GM23338 (cell line): ENCODE measurements around the gene PANK1. TPM values are rescaled to one million over a fixed set of nuclear protein-coding genes. Genes with fewer than 3 reads are reported as not detected.
A peak's percentile ranks its signal among the peaks of the same experiment; 100 is the strongest.

Source experiments
- ATAC-seq: fragments of 200-7000 bp; cut with Tn5 transposase; 3 replicates; pipeline ENCODE4 v1.9.1; 2020
- DNase-seq: peaks from one replicate; pipeline ENCODE4 v3.0.0-alpha.2; 2015; ENCODE audit warnings: low spot score
- H2AFZ ChIP-seq: fragments of 200-600 bp; sonication (generic); 2 replicates; pipeline ENCODE4 v1.8.0; 2016; ENCODE audit warnings: antibody characterized with exemption, mild to moderate bottlenecking, moderate library complexity
- H3F3A ChIP-seq: fragments of 200-600 bp; sonication (generic); replicated peaks from 2 replicates; pipeline ENCODE4 v1.8.0; 2017; ENCODE audit warnings: antibody characterized with exemption, mixed run types, low read depth
- H3K27ac ChIP-seq: fragments of 200-600 bp; sonication (generic); 2 replicates; pipeline ENCODE4 v1.6.1; 2016; ENCODE audit warnings: low read depth
- H3K27me3 ChIP-seq: fragments of 200-600 bp; sonication (generic); 2 replicates; pipeline ENCODE4 v1.8.0; 2016; ENCODE audit warnings: mild to moderate bottlenecking, mixed run types, moderate library complexity; ENCODE audit not compliant: insufficient read depth
- H3K36me3 ChIP-seq: fragments of 200-600 bp; sonication (generic); 2 replicates; pipeline ENCODE4 v1.8.0; 2016; ENCODE audit warnings: mild to moderate bottlenecking; ENCODE audit not compliant: insufficient read depth
- H3K4me1 ChIP-seq: fragments of 200-600 bp; sonication (generic); 2 replicates; pipeline ENCODE4 v1.8.0; 2016; ENCODE audit warnings: mild to moderate bottlenecking, moderate library complexity; ENCODE audit not compliant: insufficient read depth
- H3K4me2 ChIP-seq: fragments of 200-600 bp; sonication (generic); 2 replicates; pipeline ENCODE4 v1.7.1; 2017; ENCODE audit warnings: mixed run types
- H3K4me3 ChIP-seq: fragments of 200-600 bp; sonication (generic); 2 replicates; pipeline ENCODE4 v1.6.1; 2016; ENCODE audit warnings: mixed run types
- H3K79me2 ChIP-seq: fragments of 200-600 bp; sonication (generic); replicated peaks from 2 replicates; pipeline ENCODE4 v1.8.0; 2017; ENCODE audit warnings: mild to moderate bottlenecking; ENCODE audit not compliant: insufficient read depth
- H3K9me2 ChIP-seq: fragments of 200-600 bp; sonication (generic); 2 replicates; pipeline ENCODE4 v1.8.0; 2017; ENCODE audit not compliant: insufficient read depth
- H4K20me1 ChIP-seq: fragments of 200-600 bp; sonication (generic); replicated peaks from 2 replicates; pipeline ENCODE4 v1.8.0; 2017; ENCODE audit warnings: mild to moderate bottlenecking; ENCODE audit not compliant: insufficient read depth
- H3K27ac Mint-ChIP-seq: 2 replicates; pipeline ENCODE4 v1.8.0; 2020; ENCODE audit warnings: inconsistent platforms, mild to moderate bottlenecking, moderate library complexity, mixed read lengths
- H3K27me3 Mint-ChIP-seq: 3 replicates; pipeline ENCODE4 v1.8.0; 2022; ENCODE audit warnings: low read depth, mild to moderate bottlenecking, moderate library complexity, mixed read lengths, inconsistent platforms; ENCODE audit not compliant: insufficient read depth, poor library complexity
- H3K36me3 Mint-ChIP-seq: 3 replicates; pipeline ENCODE4 v1.8.0; 2021; ENCODE audit warnings: low read depth, mild to moderate bottlenecking, inconsistent platforms, moderate library complexity, mixed read lengths
- H3K4me1 Mint-ChIP-seq: 3 replicates; pipeline ENCODE4 v1.8.0; 2020; ENCODE audit warnings: mild to moderate bottlenecking, inconsistent platforms, mixed read lengths
- H3K4me3 Mint-ChIP-seq: 3 replicates; pipeline ENCODE4 v1.8.0; 2021; ENCODE audit warnings: moderate library complexity, mild to moderate bottlenecking, inconsistent platforms, mixed read lengths
- H3K9me3 Mint-ChIP-seq: 3 replicates; pipeline ENCODE4 v1.8.0; 2020; ENCODE audit warnings: moderate library complexity, mild to moderate bottlenecking, inconsistent platforms, mixed read lengths
- EZH2 ChIP-seq: fragments of 200-600 bp; sonication (generic); IDR thresholded peaks from one replicate; pipeline ENCODE4 v1.8.0; 2017; ENCODE audit warnings: antibody characterized with exemption, mild to moderate bottlenecking, low read depth; ENCODE audit not compliant: unreplicated experiment
- JUNB ChIP-seq: IDR thresholded peaks from one replicate; pipeline ENCODE4 v1.6.1; 2016; ENCODE audit warnings: antibody characterized with exemption; ENCODE audit not compliant: unreplicated experiment
- ZNF462 ChIP-seq: fragments of 250-450 bp; sonication (Bioruptor Pico); IDR thresholded peaks from 2 replicates; pipeline ENCODE4 v1.5.0; 2020; ENCODE audit warnings: mild to moderate bottlenecking, moderate library complexity
- microRNA counts: library from miRNA; unstranded; fragments of <30 nt; microRNA quantifications from one replicate; lab custom pipeline; 2017
- microRNA-seq: library from miRNA; unstranded; fragments of <30 nt; microRNA quantifications from one replicate; pipeline ENCODE4, GENCODE V29; 2017
- polyA plus RNA-seq: library from polyadenylated mRNA; unstranded; fragments of >200 nt; fragmentation: Nextera tagmentation; extraction: Ambion mirVana; gene quantifications from 2 replicates; pipeline ENCODE4 v1.2.1, GENCODE V29; 2016
- small RNA-seq: library from RNA; depleted of rRNA; stranded (forward); fragments of <200 nt; gene quantifications from one replicate; pipeline ENCODE3, GENCODE V24; 2014; ENCODE audit warnings: low replicate concordance
- total RNA-seq: library from RNA; depleted of rRNA; stranded (reverse); fragments of >200 nt; shearing (Covaris generic); gene quantifications from 2 replicates; pipeline ENCODE4 v1.2.3, GENCODE V29; 2014; rRNA removed

PANK1 gene
- total and polyA plus RNA-seq, 2 experiments from 2014 or later, result 15.2 to 44.7 TPM

GRCh38 chr10:89534826-89535166, 110.2 kb downstream of the PANK1 start:
- Histone ChIP-seq H3K4me2 (peak overlapping the region; percentile 91), H3K36me3 (no peaks in the 10 kb centered on the region), H3F3A (peaks cover 13% of the 10 kb centered on the region), H3K27ac (no peak overlapping the region), H3K79me2 (no peaks in the 10 kb centered on the region), H3K27me3 (peaks cover 65% of the 10 kb centered on the region), H3K4me1 (peaks cover 45% of the 10 kb centered on the region), H3K9me2 (no peaks in the 10 kb centered on the region), H4K20me1 (no peaks in the 10 kb centered on the region), H2AFZ (peak overlapping the region; percentile 84), H3K4me3 (peak overlapping the region; percentile 67)
- peak overlapping the region; percentile 64 for H3K4me3 Mint-ChIP-seq
- no peak for DNase-seq
- H3K27ac Mint-ChIP-seq, result no peak overlapping the region
- peaks cover 37% of the 10 kb centered on the region for H3K4me1 Mint-ChIP-seq
- H3K9me3 Mint-ChIP-seq, result no peaks in the 10 kb centered on the region
- peaks cover 22% of the 10 kb centered on the region for H3K27me3 Mint-ChIP-seq
- ATAC-seq, result no peak
- H3K36me3 Mint-ChIP-seq, result no peaks in the 10 kb centered on the region
- no peak for TF ChIP-seq ZNF462 (CRISPR knock-in tag)
- no peak for TF ChIP-seq JUNB
- no peak for TF ChIP-seq EZH2

MicroRNAs within 50 kb of the gene (microRNA counts, 767-probe panel; counts per million panel counts)
- 10,559 counts per million, percentile 73 among the panel's probes with 10 or more counts for microRNA hsa-miR-107 (lab: Ali Mortazavi, UCI)

Small RNA genes within 50 kb of the gene (microRNA-seq; reads per million reads assigned to microRNA genes)
- 343 reads per million, percentile 80 among the genes with 10 or more reads in this experiment for gene MIR107

Small RNA genes within 50 kb of the gene (small RNA-seq; reads per million reads assigned to genes)
- gene MIR107, result 10.7 reads per million, percentile 96 among the genes with 10 or more reads in this experiment

Other genes with a start within 250 kb of the PANK1 start
- gene IFIT5, start 230.7 kb downstream of the PANK1 start, total RNA-seq, result 2.7 TPM in 2 replicates
- 2.7 and 3.2 TPM in 2 replicates for gene IFIT5, start 230.7 kb downstream of the PANK1 start, polyA plus RNA-seq
- 1.3 and 2.0 TPM in 2 replicates for gene SLC16A12, start 109.6 kb downstream of the PANK1 start, total RNA-seq
- gene SLC16A12, start 109.6 kb downstream of the PANK1 start, polyA plus RNA-seq, result 0.84 and 0.89 TPM in 2 replicates
- gene KIF20B, start 56.3 kb upstream of the PANK1 start, total RNA-seq, result 42.3 and 42.7 TPM in 2 replicates
- 82.4 and 111 TPM in 2 replicates for gene KIF20B, start 56.3 kb upstream of the PANK1 start, polyA plus RNA-seq